MM.1S (cell line): ENCODE measurements around the gene ITPA.

Experiments
- CTCF ChIP-seq: fragments of 300-600 bp; sonication (generic); IDR thresholded peaks from 2 replicates; pipeline ENCODE4 v1.5.1; 2016; ENCODE audit warnings: antibody characterized with exemption, low read length, mixed read lengths
- EZH2phosphoT487 ChIP-seq: fragments of 300-600 bp; sonication (generic); IDR thresholded peaks from 2 replicates; pipeline ENCODE4 v1.6.1; 2018; ENCODE audit warnings: antibody characterized with exemption, low read length

DNA sequence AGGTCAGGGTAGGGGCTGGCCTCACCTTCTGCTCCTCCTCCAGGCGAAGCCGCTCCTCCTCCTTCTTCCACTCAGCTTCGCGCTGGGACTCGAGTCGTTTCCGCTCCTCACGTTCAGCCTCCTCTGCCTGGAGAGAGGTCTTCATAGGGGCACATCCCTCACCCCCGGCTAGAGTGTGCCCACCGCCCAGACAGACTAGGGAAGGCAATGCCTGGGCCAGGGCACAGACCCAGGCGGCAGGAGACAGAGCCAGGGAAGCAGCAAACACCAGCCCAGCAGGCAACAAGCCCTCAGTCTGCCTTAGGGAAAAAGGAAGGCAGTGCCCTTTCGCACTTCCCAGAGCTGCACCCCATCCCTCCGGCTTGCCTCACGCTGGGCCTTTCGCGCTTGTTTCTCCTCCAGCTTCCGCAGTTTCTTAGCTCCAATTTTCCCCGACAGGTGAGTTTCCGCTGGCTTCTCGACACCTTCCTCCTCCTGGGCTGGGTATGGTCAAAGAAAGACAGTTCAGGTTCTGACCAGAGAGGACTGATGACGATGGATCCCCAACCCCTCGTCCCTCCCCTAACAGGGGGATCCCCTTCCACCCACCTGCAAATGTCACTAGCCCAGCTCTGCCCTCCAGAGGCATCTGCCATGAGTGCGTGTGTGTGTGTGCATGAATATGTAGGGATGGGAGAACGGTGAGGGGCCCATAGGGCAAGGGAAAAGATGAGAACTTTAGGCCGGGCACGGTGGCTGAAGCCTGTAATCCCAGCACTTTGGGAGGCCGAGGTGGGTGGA, 9.1 kb upstream of the ITPA start:
- TF ChIP-seq CTCF (no peak), EZH2phosphoT487 (no peak)
